Stimulated activated CD4-positive, alpha-beta T cell treated with anti-CD3 and anti-CD28 coated beads, Interleukin-4, amount 100 ng/mL, for 4 hours (primary cell): ENCODE data around the gene CATSPER3.

Source experiments
- DNase-seq, 2 experiments: peaks; one replicate each; pipeline ENCODE4 v3.0.0-alpha.2; 2020

CATSPER3 gene

DNA sequence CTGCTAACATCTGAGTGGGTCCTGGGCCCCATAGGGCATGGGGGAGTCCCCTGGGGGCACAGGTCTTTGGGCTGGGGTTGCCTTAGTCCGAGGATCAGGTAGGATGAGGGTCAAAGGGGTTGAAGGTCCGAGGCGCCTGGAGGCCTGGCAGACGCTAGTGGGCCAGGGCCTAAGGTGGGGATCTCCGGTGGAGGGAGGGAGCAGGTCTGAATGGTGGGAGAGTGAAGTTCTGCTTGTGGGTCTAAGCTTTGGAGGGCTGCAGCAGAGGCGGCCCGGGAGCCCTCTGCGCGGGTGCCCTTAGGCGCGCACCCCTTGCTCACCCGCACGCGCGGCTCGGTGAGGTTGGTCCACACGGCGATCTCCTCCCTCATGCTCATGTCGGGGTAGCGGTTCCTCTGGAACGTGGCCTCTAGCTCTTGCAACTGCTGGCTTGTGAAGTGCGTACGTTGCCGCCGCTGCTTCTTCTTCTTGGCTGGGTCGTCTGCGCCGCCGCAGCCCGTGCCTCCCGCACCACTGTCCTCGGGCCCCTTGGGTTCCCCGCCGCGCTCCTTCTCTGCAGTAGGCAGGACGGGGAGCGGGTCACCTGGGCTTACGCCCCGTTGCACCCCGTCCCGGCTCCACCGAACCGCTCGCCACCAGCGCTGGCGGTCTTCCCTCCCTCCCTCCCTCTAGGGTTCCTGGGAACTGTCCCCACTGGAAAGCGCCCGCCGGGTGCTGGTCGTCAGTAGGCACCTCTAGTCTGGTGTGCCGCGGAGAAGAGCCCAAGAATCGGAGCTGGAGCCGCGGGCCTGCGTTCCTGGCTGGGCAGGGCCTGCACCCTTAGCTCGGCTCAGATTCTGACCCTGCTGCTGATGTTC, 63.5 kb downstream of the CATSPER3 start:
- DNase-seq = no peak

DNA sequence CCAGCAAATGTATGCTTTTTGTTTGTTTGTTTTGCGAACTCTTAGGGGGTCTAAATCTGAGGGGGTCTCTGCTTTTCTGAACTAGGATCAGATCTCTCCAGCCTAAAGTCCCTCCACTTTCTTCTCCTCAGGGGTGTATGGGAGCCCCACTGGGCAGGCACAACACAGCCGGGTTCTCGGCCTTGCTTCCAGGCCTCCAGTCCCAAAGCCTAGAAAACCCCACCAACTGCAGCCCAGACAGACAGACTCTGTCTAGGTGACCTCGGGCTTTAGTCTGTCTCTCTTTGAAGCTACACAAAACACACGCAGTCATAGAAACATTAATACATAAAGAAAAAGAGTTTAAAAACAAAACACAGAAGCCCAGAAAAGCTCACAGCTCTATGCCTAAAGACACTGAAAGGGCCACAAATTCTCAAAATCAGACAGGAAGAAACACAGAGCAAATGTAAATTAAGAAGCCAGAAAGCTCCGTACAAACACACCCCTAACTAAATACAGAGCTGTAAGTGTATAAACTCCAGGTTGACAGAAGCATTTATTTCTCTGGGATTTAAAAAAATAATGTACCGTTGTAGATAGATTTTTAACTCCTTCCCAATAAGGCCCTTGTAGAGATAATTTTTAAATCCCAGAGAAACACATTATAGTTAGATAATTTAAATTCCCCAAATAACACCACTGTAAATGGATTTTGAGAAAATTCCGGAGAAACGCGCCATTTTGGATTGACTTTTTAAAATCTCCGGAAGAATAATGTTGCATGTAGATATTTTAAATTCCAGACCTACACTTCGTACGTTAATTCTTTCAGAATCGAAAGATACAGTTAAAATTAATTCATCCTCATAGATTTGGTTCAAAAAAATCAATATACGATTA, 64.3 kb downstream of the CATSPER3 start:
- no peak for DNase-seq

DNA sequence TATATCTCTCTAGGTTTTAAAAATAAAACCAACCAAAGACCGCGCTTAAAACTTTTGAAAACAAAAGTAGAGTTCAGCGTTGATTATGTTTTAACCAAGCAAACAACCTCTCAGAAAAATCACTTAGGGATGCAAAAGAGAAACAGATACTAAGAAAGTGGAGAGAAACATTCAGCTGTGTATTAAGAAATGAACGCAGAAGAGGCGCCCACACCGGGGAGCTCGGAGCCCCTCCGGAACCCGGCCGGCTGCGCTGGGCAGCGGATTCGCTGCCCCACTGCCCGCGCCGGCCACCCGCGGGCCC, 64.9 kb downstream of the CATSPER3 start:
- no peak for DNase-seq

DNA sequence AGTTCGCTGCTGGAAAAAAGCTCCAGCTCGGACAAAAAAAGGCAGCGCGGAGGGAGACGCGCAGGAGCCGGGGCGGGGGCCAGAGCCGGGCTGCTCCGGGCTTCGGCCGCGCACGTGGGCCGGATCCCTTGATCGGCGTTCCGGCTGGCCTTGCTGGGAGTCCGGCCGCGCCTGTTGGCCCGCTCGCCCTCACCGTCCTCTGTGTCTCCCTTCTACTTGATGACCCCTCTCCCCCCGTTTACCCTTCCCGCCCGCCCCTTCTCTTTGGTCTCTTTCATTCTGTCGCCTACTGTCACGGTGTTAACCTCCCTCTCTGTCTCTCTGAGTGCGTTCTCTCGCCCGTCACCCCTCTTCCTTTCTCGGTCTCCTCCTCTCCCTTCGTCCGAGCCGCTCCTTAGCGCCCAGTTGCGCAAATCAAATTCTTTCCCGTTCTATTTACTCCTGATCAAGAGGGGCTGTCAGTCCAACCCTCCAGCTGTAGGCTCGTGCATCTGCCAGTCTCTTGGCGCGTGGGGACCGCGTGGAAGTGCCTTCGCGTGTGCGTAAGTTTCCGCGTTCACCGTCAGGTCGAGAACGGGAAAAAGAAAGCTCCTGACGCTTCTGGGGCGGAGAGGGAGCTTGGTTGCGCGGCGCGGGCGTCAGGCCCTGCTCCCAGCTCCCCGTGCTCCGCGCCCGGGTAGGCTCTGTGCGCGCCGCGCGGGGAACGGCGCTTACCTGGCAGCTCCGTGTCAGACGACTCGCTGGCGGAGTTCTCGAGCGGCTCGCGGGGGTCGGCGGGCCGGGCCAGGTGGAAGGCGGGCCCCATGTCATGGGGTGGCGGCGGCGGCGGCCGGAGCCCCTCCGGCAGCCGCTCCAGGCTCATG, 65.5 kb downstream of the CATSPER3 start:
- DNase-seq = peak in 1 of 2 experiments; percentile 27

DNA sequence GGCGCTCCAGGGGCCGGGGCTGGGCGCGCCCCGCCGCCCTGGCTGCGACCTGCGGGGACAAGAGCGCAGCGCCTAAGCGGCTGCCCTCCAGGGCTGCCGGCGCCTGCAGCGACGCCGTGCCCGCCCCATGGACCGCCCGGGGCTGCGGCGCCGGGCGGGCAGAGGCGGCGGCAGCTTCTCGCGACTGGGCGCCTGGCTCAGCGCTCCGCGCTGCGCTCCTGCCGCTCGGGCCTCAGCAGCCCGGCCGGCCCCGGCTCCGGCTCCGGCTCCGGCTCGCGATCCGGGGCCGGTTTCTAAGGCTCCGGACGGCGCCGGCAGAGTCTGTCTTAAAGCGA, 66.2 kb downstream of the CATSPER3 start, which contains the start of gene PITX1:
Gene PITX1, minus strand, starts transcription at position 328 of the 335 bp plus-strand sequence. CDS start 347 bp downstream, outside the sequence.
- DNase-seq = no peak

DNA sequence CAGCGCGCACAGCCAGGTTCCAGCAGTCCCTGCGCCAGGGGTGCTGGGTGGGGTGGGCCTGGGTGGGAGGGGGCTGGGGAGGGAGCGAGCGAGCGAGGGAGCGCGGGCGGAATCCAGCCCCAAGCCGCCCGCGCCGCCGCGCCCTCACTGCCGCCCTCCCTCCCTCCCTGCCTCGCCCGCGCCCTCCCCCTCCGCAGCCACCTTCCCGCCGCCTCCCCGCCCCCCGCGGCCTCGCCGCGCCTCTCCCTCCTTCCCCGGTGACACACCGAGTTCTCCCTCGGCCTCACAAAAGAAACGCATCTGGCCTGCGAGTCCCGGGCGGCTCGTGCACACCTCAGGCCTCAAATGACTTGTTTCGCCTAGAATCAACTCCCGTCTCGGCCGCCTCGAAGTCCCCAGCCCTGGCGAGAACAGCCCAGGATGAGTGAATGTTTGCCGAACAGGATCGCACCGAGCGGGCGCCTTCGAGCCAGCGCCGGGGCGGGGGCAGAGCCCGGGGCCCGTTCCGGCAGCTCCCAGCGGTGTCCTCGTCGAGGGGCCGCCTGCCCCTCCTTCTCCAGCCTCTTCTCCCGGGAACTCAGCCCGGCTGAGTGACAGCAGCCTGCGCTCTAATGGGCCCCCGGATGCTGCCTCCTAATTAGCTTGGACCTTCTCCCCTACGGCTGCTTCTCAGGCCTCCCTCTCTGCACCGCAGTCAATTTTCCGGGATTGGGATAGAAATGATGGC, 66.7 kb downstream of the CATSPER3 start:
- peak; percentile 41 to 55 for DNase-seq

DNA sequence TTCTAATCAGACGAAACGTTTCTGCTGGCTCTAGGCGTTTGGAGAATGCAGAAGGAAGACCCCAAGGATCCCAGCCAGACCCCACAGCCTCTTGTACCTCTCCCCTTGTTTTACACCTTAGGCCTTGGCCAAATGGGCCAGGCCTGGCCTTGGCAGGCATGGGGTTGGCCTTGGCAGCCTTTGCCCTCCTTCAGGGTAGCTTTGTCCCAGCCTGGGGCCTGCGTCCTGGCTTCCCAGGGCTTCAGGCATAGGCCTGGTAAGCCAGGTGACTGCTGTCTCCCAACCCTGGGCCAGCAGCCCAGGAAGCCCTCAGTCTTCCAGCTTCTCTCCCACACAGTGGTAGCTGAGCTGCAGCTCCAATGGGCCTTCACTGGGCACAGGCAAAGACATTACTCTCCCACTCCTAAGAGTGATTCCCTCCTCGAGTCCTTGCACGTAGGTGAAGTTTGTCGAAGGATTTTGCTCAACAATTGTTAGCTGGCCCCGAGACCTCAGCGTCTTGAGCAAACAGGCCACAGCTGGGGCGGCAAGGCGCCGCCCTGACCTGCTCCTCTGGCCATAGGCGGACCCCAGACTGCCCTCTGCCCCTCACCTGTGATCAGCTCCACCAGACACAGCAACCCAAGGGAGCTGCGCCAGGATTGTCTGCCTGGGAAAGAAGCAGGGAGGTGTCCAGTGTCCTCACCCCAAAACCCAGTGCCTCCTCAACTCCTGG, 67.4 kb downstream of the CATSPER3 start:
- no peak for DNase-seq

DNA sequence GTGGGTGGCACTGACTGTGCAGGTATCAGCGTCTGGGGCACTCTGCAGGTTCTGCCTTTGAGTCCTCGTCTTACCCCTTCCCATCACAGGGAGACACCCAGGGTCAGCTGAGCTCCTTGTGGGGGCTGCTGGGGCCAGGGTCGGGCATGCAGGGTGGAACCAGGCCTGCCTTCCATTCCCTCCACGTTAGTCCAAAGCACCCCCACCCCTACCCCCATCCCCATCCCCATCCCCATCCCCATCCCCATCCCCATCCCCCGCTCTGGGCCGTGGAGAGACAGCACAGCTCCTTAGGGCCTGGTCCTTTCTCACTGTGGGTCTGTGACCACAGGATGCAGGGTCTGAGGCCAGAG, 67.9 kb downstream of the CATSPER3 start:
- DNase-seq = no peak

DNA sequence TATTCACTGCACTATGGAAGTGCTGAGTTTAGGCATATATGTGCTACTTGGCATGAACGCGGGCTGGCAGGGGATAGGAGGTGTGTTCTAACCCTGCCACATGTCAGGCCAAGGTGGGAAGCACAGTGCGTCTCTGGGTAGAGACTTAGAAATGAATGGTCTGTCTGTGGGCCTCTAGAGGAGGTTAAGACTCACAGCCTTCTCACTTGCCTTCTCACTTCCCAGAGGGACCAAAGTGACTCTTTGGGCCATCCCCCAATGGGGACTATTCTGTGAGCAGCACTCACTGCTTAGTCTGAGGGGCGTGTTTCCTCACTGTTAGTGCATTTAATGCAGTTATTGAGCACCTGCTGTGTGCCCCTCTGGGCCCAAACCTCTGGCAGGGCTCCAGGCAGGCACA, 68.7 kb downstream of the CATSPER3 start:
- no peak for DNase-seq

DNA sequence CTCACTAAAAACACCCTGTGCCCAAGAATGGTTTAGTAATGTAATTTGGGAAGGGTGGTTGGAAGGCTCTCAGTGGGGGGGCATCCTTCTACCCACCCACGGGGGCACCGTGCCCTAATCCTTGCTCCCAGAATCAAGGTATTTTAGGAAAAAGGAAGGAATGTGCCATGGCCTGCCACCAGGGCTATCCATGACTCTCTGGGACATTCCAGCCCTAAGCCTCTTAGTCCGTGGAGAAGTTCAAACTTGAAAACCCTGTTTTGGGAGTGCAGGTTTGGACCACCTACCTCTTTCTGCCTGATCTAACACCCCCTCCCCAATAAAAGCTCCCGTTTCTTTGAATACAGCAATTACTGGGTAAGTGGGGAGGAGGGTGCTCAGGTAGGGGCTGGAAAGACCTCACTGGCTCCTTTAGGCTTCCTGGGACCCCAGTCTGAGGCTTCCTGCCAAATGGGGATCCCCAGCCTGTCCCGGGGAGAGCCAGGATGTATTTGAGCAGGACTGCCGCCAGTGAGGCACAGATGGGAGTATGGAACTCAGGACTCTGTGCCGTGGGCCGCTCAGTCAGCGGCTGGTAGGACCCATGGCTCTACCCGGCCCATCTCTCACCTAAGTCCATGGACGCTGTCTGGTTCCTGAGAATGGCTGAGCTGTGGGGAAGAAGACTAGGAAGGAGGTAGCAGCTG, 70.0 kb downstream of the CATSPER3 start:
- no peak for DNase-seq

DNA sequence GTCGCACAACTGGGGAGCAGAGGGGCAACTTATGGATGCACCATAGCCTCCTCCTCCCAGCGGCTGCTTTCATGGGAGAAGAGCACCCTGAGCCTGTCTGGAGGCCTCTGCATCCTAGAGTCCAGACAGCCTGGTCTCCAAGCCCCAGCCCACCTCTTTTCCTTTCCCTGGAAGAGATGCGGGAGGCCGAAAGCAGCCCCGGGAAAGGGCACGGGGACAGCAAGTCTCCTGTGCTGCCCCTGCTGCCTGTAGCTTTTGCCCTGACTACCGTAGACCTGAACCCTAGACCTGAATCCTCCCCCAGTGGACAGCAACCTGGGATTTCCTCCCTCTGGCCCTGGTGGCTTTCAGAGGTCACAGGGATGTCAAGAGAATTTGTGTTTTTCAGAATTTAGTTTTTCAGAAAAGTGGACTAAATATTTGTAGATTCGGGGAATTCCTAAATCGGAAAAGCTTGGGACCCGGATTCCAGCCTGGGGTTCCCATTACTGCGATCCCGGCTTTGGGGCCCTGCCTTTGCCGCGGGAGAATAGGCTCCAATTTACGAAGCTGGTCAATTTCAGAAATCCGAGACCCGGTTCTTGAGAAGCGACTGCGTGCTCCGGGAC, 70.6 kb downstream of the CATSPER3 start:
- no peak for DNase-seq

DNA sequence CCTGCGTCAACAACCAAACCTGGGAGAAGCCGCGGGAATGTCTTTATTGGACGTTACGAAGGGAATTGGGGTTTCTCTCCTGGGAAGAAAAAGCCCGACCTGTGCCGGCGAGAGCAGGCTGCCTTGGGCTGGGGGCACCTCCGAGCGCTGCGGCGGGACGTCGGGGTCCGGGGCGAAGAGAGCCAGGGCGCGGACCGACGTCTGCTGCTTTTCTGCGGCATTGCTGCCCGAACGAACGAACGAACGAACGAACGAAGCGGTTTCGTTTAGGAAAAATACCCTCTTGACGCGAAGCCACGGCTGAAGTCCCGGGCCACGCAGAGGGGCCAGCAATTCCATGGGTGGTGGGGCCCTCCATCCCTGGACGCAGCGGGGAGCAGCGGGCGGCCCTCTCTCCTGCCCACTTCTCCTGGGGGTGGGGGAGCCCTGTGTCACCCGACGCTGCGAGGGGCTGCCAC, 71.1 kb downstream of the CATSPER3 start:
- no peak for DNase-seq

DNA sequence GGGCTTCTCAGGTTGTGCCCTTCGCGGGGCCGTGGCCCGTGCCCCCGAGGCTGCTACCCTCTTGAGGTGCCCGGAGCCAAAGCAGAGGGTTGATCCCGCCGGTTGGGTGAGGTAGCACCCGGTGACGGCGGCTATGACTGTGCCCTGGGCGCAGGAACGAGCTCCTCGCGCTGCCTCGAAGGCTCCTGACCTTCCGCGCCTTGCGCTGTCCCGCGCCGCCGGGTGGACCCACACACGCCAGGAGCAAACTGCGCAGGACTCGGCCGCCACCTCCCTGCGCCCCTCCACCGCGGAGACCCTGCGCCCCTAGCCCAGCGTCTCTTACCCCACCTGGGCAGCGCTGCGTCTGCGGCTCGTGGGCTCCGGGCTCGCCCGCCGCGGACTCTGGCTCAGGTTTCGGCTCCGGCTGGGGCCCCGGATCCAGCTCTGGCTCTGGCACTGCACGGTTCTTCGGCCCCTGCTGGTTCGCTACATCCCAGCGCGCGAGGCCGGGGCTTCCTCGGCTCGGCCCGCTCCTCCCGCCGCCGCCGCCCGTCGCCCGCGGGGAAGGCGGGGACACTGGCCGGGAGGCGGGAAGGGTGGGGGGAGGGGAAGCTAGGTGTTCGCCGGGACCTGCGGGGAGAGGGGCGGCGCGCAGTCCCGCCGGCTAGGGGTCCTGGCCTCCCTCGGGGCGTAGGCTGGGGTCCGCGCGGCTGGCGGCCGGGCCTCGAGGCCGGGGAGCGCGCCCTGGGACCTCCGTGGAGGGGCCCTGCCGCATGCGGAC, 71.7 kb downstream of the CATSPER3 start:
- DNase-seq = no peak

DNA sequence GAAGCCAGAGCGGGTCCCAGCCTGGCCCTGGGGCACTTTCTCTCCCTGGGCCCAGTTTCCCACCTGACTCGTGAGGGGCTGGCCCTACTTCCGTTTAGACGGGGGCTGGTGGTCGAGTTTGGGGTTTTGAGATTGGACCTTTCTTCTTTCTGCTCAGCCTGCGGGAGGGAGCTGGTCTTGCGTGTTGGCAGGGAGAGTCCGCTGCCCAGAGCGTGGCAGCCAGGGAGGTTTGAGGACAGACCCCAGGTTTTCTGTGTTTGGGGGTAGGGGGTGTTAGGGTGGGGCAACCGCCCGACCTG, 72.3 kb downstream of the CATSPER3 start:
- DNase-seq = no peak

DNA sequence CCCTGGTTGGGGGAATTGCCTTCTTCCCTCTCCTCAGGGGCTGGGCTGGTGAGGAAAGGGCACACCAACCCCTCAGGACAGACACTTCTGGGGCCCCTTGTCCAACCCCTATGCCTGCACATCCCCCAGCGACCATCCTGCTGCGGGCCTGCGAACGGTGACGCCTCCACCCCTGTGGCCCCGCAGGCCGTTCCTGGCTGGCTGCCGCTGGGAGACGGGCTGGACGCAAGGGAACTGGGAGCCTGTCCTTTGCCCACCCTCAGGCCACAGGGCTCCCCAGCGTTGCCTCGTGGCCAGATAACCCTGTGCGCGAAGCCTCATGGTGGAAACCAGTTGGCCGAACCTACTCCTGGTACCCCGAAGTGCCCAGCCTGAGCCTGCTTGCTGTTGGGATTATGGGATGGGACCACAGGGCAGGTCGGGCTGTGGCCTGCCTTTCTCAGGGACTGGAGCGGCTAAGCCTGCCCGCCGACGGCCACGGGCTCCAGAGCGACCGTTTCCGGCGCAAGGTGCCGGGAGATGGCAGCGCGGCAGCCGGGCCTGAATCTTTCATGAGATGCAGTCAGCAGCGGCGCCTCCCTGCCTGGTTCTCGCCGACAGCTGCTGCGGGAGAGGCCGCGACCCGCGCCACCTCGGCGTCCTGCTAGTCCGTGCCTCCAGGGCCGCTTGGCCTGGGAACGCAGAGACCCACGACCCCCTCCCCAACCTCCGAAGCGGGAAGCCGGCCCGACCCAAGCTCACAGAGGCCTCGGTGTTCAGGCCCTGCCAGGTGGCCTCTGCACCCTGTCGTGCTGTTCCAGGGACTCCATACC, 72.8 kb downstream of the CATSPER3 start:
- no peak for DNase-seq

DNA sequence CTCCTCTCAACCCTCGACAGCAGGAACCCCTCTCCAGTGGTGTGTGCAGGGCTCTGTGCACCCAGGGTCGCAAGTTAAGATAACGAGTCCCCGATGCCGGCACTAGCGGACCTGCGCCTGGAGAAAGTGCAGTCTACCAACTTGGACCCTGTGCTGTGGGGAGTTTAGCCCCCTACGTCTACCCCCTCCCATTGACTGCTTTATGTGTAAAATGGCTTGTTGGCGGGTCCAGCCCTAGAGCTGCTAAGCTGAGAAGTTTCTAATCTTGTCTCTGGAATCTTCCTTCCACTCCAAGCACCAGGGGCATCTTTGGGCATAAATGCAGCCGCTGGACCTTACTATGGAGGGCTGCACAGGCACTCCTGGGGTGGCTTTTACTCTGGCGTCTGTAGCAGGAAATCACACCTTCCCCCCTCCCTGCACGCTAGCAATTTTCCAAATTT, 73.5 kb downstream of the CATSPER3 start:
- no peak for DNase-seq

DNA sequence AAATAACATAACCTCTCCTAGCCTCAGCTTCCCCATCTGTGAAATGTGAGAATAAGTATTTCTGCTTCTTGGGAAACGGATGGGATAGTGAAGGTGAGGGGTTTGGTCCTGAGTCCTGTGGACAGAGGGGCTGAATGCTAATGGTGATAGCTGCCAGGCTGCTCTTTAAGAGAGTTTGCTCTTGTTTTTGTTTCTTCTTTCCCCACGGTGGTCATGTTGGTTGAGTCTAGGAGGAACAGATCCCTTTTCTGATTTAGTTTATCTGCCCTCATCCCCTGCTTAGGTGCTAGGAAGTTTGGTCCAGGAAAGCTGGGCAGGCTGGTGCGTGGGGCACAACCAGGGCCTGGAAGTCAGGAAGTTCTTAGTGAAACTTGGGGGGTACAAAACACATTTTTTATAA, 74.0 kb downstream of the CATSPER3 start:
- DNase-seq = no peak

DNA sequence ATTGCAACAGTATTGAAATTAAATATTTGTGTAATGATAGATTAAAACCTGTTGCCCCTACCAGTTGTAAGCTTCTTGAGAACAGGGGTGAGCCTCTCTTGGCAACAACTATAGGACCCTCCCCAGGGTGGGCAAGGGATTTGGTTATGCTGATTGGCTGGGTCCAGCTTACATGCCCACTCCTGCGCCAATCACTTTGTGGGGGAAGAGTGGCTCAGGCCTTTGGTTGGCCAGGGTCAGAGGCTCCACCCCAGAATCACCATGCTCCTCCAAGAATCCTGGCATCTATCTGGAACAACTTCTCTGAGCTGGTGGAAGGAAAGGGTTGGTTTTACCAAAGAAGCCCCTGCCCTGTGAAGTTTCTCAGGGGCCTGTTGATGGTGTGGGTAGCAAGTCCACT, 74.9 kb downstream of the CATSPER3 start:
- no peak for DNase-seq

DNA sequence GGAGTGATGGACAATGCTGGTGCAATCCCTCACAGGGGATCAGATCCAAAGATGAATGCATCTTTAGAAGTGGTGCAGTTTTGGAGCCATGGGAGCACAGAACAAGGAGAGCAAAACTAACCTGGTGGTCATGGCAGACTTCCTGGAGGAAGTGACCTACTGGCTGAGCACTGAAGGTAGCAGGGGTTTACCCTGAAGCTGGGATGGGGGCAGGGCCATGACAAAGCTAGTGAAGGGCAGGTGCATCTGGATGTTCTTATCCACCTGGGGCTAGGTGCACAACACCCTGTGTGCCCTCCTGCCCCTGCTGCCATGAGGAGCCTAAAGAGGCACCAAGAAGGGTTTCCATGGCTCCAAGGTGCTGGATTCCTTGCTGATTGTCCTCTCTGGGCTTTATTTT, 77.8 kb downstream of the CATSPER3 start:
- DNase-seq = no peak
